ENCODE measurements around the gene TYMS. TPM values are rescaled to one million over a fixed set of nuclear protein-coding genes. Genes with fewer than 3 reads are reported as not detected.

The TYMS gene
- polyA plus RNA-seq, 3 donors = not detected

- intact Hi-C loops (cut with micrococcal nuclease) = no loop called here
- no peak overlapping the region for H3K4me3 Mint-ChIP-seq
- H3K36me3 Mint-ChIP-seq = peaks cover 13 to 45% of the 10 kb centered on the region in 2 donors
- Histone ChIP-seq H3K27me3 (ENCODE audit: control insufficient read depth in 2 of 2, insufficient read depth in 2 of 2, low read length in 2 of 2) (no peaks in the 10 kb centered on the region), H2AFZ (ENCODE audit: insufficient read depth, low read depth, low read length, poor library complexity, severe bottlenecking) (no peak overlapping the region), H3K9ac (ENCODE audit: insufficient read depth, low read length, poor library complexity, severe bottlenecking) (no peak overlapping the region), H4K20me1 (ENCODE audit: insufficient read depth, low read length) (no peaks in the 10 kb centered on the region), H3K9me3 (replicated peaks in 1 of 2; ENCODE audit: control insufficient read depth in 1 of 2, insufficient read depth in 1 of 2, low read length in 2 of 2) (no peaks in the 10 kb centered on the region), H3K4me1 (ENCODE audit: control insufficient read depth in 1 of 2, insufficient read depth in 2 of 2, low read length in 2 of 2) (peaks cover 0 to under 1% of the 10 kb centered on the region in 2 donors), H3K4me2 (replicated peaks; ENCODE audit: extremely low read depth, low read length, poor library complexity, severe bottlenecking) (no peak overlapping the region), H3K36me3 (replicated peaks in 1 of 2; ENCODE audit: control insufficient read depth in 1 of 2, insufficient read depth in 2 of 2, low read length in 2 of 2) (peaks cover 0 to 15% of the 10 kb centered on the region in 2 donors), H3K79me2 (ENCODE audit: insufficient read depth, low read length) (no peaks in the 10 kb centered on the region), H3K4me3 (replicated peaks in 1 of 3; ENCODE audit: low read depth in 2 of 3, low read length in 3 of 3) (no peak overlapping the region), H3K27ac (ENCODE audit: low read depth in 1 of 2, low read length in 2 of 2) (no peak overlapping the region)
- 93% methylated on average over 3 of the region's 10 CpGs for WGBS (ENCODE audit: insufficient coverage)
- H3K27me3 Mint-ChIP-seq (ENCODE audit: low read depth in 3 of 3) = no peaks in the 10 kb centered on the region
- H3K27ac Mint-ChIP-seq = no peak overlapping the region
- peaks cover 1% of the 10 kb centered on the region for H3K4me1 Mint-ChIP-seq
- TF ChIP-seq CTCF (IDR thresholded peaks at IDR 0.05) = no peak
- DNase-seq = no peak
- H3K9me3 Mint-ChIP-seq = no peaks in the 10 kb centered on the region
These were observed 40.3 kb downstream of the TYMS start for GRCh38 chr18:697800-698199.

GRCh38 chr18:703213-703967 lies 45.9 kb downstream of the TYMS start:
- Histone ChIP-seq H3K4me2 (replicated peaks; ENCODE audit: extremely low read depth, low read length, poor library complexity, severe bottlenecking) (no peak overlapping the region), H3K79me2 (ENCODE audit: insufficient read depth, low read length) (peaks cover 2% of the 10 kb centered on the region), H3K36me3 (replicated peaks in 1 of 2; ENCODE audit: control insufficient read depth in 1 of 2, insufficient read depth in 2 of 2, low read length in 2 of 2) (no peaks in the 10 kb centered on the region), H3K27me3 (ENCODE audit: control insufficient read depth in 2 of 2, insufficient read depth in 2 of 2, low read length in 2 of 2) (no peaks in the 10 kb centered on the region), H2AFZ (ENCODE audit: insufficient read depth, low read depth, low read length, poor library complexity, severe bottlenecking) (no peak overlapping the region), H3K4me1 (ENCODE audit: control insufficient read depth in 1 of 2, insufficient read depth in 2 of 2, low read length in 2 of 2) (peaks cover 4 to 8% of the 10 kb centered on the region in 2 donors), H3K27ac (ENCODE audit: low read depth in 1 of 2, low read length in 2 of 2) (peak overlapping the region in 1 of 2 donors; percentile 45), H3K4me3 (replicated peaks in 1 of 3; ENCODE audit: low read depth in 2 of 3, low read length in 3 of 3) (no peak overlapping the region), H3K9me3 (replicated peaks in 1 of 2; ENCODE audit: control insufficient read depth in 1 of 2, insufficient read depth in 1 of 2, low read length in 2 of 2) (no peaks in the 10 kb centered on the region), H4K20me1 (ENCODE audit: insufficient read depth, low read length) (no peaks in the 10 kb centered on the region), H3K9ac (ENCODE audit: insufficient read depth, low read length, poor library complexity, severe bottlenecking) (no peak overlapping the region)
- WGBS (ENCODE audit: insufficient coverage) = 68% methylated on average over 4 of the region's 8 CpGs
- Mint-ChIP-seq H3K4me1 (peaks cover 12% of the 10 kb centered on the region), H3K36me3 (peaks cover 32 to 46% of the 10 kb centered on the region in 2 donors), H3K9me3 (peaks cover 0 to 2% (median 0%) of the 10 kb centered on the region in 7 donors), H3K27me3 (ENCODE audit: low read depth in 3 of 3) (no peaks in the 10 kb centered on the region), H3K27ac (peak overlapping the region; percentile 20 to 81 (median 51)), H3K4me3 (no peak overlapping the region)
- TF ChIP-seq CTCF (IDR thresholded peaks at IDR 0.05) = no peak
- DNase-seq = no peak
- intact Hi-C loops (cut with micrococcal nuclease) = no loop called here
